Activated T-cell treated with anti-CD3 and anti-CD28 coated beads, Interleukin-2, amount 50 U/mL, for 72 hours (primary cell): ENCODE measurements around the gene FAM72D. TPM values are rescaled to one million over a fixed set of nuclear protein-coding genes. Genes with fewer than 3 reads are reported as not detected.
A peak's percentile ranks its signal among the peaks of the same experiment; 100 is the strongest.
"Not testable (repeated sequence)": the region's sequence is repeated elsewhere in the genome, so short reads cannot be mapped to it uniquely, and the experiment has no call there.

Experiments
- ATAC-seq, 2 donors: fragments of 150-1000 bp; cut with Tn5 transposase; replicated peaks in 1 of 2; 2 replicates each; pipeline ENCODE4 v1.10.0; 2021; ENCODE audit warnings: moderate library complexity in 2 of 2, mild to moderate bottlenecking in 1 of 2
- DNase-seq, 2 donors: peaks; one replicate each; pipeline ENCODE4 v3.0.0; 2021 to 2022; ENCODE audit warnings: mixed read lengths in 1 of 2
- H3K27ac Mint-ChIP-seq: one replicate; pipeline ENCODE4 v1.8.0; 2022; ENCODE audit warnings: mild to moderate bottlenecking, moderate library complexity, mixed read lengths
- H3K27me3 Mint-ChIP-seq: one replicate; pipeline ENCODE4 v1.8.0; 2022; ENCODE audit warnings: low read depth, mixed read lengths
- H3K36me3 Mint-ChIP-seq, 2 donors: one replicate each; pipeline ENCODE4 v1.8.0; 2022; ENCODE audit warnings: mixed read lengths in 2 of 2, mild to moderate bottlenecking in 1 of 2; ENCODE audit not compliant: insufficient read depth in 2 of 2
- H3K4me1 Mint-ChIP-seq: one replicate; pipeline ENCODE4 v1.8.0; 2022; ENCODE audit warnings: low read depth, mixed read lengths
- H3K4me3 Mint-ChIP-seq, 2 donors: one replicate each; pipeline ENCODE4 v1.8.0; 2022; ENCODE audit warnings: mild to moderate bottlenecking in 2 of 2, mixed read lengths in 2 of 2, moderate library complexity in 2 of 2
- H3K9me3 Mint-ChIP-seq, 2 donors: one replicate each; pipeline ENCODE4 v1.8.0; 2022; ENCODE audit warnings: mixed read lengths in 2 of 2
- total RNA-seq, 2 donors: library from RNA; stranded (reverse); gene quantifications; one replicate each; pipeline ENCODE4 v1.2.3, GENCODE V29; 2022

Gene FAM72D
- total RNA-seq, 2 donors from 2014 or later, result 22.0 to 38.3 TPM

DNA sequence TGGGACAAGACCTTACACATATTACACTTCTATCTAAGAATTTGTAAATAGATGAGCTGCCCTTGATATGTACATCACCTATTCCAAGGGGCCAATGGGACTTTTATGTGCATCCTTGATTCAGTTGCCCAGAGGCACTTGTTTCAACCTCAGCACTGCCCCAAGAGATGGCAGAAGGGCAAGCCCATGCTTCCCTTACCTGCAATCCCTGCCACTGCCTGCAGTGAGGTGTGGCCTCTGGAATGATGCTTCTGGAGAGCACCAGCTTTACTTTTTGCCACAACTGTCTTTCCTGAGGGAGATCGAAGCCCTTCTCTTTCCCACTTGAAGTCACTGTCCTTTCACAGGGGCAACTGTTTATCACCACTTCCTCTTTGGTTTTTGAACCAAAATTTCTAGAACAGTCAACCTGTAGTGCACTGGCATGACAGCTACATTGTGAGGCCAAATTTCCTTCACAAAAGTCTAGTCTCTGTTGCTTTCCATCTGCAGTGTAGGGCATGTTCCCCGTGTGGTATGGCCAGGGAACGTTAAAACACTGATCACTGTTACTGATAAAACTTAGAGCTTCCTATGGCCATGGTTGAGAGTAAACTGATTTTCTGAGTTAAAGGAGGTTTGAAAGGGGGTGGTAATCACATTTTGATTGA is 48.6 kb downstream of the FAM72D start:
- not testable (repeated sequence) for H3K27ac Mint-ChIP-seq, H3K27me3 Mint-ChIP-seq, H3K4me1 Mint-ChIP-seq, H3K36me3 Mint-ChIP-seq, DNase-seq, ATAC-seq, H3K9me3 Mint-ChIP-seq, H3K4me3 Mint-ChIP-seq

DNA sequence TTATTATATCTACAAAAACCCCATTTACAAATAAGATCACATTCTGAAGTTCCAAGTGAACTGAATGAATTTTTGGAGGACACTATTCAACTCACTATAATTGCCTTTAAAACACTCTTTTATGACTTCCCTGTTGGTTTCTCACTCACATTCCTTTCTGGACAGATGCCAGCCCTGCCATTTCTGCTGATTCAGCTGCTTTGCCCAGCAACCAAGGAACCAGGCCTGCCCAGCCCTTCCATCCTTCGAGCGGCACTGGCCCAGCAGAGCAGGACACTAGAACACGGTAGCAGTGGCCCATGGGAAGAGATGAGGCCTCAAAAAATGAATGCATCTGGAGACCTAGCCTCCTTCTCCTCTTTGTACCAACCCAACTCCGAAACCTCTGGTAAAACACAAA is 50.5 kb downstream of the FAM72D start:
- H3K4me1 Mint-ChIP-seq, ATAC-seq, H3K9me3 Mint-ChIP-seq, H3K27me3 Mint-ChIP-seq, H3K27ac Mint-ChIP-seq, H3K4me3 Mint-ChIP-seq, DNase-seq, H3K36me3 Mint-ChIP-seq: not testable (repeated sequence)

DNA sequence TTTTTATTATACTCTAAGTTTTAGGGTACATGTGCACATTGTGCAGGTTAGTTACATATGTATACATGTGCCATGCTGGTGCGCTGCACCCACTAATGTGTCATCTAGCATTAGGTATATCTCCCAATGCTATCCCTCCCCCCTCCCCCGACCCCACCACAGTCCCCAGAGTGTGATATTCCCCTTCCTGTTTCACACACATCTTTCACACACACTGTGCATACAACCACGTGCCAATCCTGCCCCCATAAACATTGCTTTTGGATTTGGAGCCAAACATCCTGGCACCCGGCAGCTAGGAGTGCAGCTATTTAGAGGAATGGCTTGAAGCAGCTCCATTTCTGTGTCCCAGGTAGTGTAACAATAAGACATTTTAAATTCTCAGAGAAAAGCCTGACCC is 51.4 kb downstream of the FAM72D start:
- not testable (repeated sequence) for H3K4me1 Mint-ChIP-seq, DNase-seq, H3K27me3 Mint-ChIP-seq, H3K4me3 Mint-ChIP-seq, H3K36me3 Mint-ChIP-seq, H3K27ac Mint-ChIP-seq, H3K9me3 Mint-ChIP-seq, ATAC-seq

DNA sequence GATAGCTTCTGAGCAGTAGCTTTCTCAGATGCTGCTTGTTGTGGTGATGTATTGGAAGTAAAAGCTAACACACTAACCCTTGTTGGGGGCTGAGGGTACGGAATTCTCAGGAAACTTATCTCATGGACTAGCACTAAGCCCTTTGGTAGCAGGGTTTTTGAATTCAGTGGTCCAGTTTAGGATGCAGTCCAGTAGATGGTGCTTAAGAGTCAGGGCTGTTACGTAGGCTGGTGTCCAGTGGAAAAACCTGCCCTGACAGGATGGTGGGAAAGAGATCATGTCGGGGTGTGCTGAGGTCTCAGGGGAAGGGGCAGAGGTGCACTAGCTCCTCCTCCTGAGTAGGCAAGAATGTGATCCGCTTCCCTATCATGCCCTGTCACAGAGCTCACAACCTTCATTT is 59.6 kb downstream of the FAM72D start:
- not testable (repeated sequence) for H3K27ac Mint-ChIP-seq, H3K27me3 Mint-ChIP-seq, H3K9me3 Mint-ChIP-seq, H3K36me3 Mint-ChIP-seq, ATAC-seq, H3K4me3 Mint-ChIP-seq, DNase-seq, H3K4me1 Mint-ChIP-seq

DNA sequence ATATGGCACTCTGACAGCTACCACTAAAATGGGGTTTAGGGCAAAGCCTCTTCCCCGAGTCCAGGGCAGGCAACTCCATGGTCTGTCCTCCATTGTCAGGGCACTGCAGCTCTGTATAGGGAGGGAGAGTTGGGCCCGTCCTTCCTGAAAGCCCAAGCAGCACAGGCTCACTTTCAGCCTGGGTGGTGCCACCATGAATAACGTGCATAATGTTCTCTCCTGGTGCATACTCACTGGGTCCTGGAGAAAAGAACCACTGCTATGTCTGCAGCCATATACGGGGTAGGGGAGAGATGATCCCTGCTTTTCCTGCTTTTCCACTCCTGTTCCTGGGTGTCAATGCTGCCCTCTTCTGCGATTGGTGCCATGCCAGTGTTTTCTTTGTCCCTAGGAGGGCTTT is 60.1 kb downstream of the FAM72D start:
- H3K4me3 Mint-ChIP-seq, ATAC-seq, H3K36me3 Mint-ChIP-seq, H3K27ac Mint-ChIP-seq, H3K4me1 Mint-ChIP-seq, H3K9me3 Mint-ChIP-seq, H3K27me3 Mint-ChIP-seq, DNase-seq: not testable (repeated sequence)

DNA sequence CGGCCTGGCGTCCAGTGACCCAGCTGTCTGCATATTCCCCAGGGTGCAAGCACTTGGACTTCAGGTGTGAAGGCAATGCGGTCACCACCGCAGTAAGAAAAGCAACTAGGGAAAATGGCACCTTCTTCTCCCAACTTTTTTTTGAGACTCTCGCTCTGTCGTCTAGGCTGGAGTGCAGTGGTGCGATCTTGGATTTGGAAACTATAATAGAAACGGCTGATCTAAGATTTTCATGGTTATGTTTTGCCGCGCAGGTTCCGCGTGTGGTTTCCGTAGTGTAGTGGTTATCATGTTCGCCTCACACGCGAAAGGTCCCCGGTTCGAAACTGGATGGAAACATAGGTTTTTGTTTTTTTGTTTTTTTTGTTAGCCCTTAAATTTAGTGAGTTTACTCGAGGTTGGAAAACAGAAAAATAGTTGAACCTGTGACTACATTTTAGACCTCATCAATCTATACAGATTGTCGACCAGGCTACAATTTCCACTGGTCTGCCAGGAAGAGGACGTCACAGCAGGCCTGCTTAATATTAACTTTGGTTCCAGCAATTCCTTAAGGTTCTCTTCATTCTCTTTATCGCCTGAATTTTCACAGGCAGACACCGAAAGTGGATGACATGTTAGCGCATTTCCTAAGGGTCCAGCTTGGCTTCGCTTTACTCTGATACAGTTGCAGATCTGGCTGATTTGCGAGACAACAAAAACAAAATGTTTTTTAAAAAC is 61.3 kb downstream of the FAM72D start:
- H3K36me3 Mint-ChIP-seq, H3K9me3 Mint-ChIP-seq, H3K4me1 Mint-ChIP-seq, H3K27me3 Mint-ChIP-seq: not testable (repeated sequence)
- H3K27ac Mint-ChIP-seq, result peak overlapping the region; percentile 98
- peak overlapping the region; percentile 69 to 81 for H3K4me3 Mint-ChIP-seq
- ATAC-seq (peak in 1 of 2 donors; percentile 36), DNase-seq (peak; percentile 39 to 42)

DNA sequence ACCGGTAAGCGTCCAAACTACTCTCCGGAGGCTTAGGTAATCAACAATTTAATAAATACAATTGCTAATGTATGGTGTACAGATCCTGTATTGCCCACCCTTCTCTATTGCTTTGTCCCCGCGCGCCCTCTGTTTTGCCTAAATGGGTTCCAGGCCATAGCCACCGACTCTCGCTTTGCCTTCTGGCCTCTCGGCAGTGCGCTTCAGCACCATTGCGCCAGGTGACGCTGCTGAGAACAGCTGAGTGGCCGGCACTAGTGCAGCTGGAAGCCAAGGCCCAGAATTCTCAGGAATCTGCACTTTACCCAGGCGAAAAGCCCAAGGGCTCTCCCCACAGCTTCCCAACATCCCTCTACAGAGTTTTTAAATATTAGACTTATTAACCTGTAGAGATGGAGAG is 61.9 kb downstream of the FAM72D start:
- ATAC-seq, H3K4me1 Mint-ChIP-seq, H3K9me3 Mint-ChIP-seq, H3K27me3 Mint-ChIP-seq, H3K4me3 Mint-ChIP-seq, DNase-seq, H3K27ac Mint-ChIP-seq, H3K36me3 Mint-ChIP-seq: not testable (repeated sequence)

DNA sequence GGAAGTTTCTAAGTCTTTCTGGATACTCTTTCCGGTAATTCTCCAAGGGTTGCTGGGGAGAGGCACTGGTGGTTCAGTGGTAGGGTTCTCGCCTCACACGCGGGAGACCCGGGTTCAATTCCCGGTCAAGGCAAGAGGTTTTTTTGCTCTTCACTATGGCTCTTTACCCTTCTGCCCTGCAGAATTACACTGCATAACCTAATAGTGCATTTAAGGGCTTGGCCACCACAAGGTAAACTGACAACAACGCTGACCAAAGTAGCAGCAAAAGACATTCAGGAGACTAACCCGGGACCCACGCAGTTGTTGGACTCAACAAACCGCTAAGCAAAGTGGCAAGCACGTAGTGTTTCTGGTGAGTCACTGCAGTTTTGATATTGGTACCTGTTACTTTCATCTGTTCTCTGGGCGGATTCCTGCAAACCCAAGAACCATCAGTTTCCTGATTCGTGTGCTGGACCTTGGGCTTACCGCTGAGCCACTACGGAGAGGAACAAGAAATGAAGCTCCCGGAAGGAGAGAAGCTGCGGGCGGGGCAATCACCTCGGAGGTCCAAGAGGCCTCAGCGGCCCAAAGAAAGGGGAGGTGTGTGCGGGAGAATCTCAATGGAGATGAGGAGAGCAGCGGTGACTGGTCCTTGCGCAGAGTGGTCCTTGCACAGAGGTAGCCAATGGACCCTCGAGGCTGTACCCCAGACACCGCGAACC is 65.4 kb downstream of the FAM72D start:
- not testable (repeated sequence) for H3K9me3 Mint-ChIP-seq, H3K27me3 Mint-ChIP-seq, H3K36me3 Mint-ChIP-seq, H3K4me3 Mint-ChIP-seq, H3K4me1 Mint-ChIP-seq, H3K27ac Mint-ChIP-seq
- DNase-seq, result peak in 1 of 2 donors; percentile 14
- peak; percentile 86 to 90 for ATAC-seq

Other genes with a start within 250 kb of the FAM72D start
- gene SRGAP2B, start 646 bp upstream of the FAM72D start, total RNA-seq, result 10 to 100 TPM; 22.3 to 34.3 TPM
- not detected for gene PPIAL4D, start 146.2 kb downstream of the FAM72D start, total RNA-seq